ENCODE measurements around the gene PHF5A. TPM values are rescaled to one million over a fixed set of nuclear protein-coding genes. Genes with fewer than 3 reads are reported as not detected.

Gene PHF5A
- 64.1 and 69.5 TPM in 2 replicates for total RNA-seq (2014; rRNA removed; shearing (Covaris generic))

- peak; percentile 97 for DNase-seq (ENCODE audit: low spot score)
Measured at GRCh38 chr22:41468381-41469217, at the start of gene PHF5A, which contains the start of gene ACO2. TSS of gene PHF5A (minus strand) at chr22:41468692. CDS start at chr22:41468653, 39 bp downstream. TSS of gene ACO2 (plus strand) at chr22:41469117. CDS start at chr22:41469147, 30 bp downstream.

- DNase-seq (ENCODE audit: low spot score): no peak
Measured at GRCh38 chr22:41518048-41518347, 49.5 kb upstream of the PHF5A start.

DNA sequence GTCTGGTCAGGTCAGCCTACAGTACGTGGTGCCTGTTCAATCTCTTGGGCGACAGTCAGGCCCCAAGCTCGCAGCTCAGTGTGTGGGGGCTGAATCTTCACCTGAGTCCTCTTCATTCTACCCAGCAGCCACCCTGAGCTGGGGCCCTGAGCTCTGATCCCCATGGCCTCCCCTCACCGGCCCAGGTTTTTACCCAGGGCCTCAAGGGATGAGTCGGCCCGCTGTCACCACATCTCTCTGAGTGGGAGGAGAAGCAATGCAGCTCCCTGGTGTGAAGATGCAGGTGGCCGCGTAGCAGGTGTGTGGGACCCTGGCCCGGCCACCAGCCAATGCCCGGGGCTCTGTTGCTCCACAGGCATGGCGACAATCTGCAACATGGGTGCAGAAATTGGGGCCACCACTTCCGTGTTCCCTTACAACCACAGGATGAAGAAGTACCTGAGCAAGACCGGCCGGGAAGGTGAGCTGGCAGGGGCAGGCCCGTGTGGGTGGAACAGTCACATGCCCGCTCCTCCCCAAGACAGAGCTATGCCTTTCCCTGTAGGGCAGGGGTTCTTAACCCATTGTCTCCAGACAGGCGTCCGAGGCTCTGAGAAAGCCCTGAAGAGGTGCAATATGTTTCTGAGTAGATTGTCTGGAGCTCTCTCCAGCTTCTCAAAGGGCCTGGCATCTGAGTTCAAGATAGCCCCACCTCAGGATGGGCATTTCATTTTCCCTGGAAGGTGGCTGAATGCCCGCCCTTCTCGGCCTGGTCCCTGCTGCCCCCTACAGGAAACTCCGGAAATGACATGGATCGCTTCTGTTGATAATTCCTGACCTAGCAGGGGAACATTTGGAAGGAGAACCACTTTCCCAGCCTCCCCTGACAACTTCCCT lies 48.9 kb upstream of the PHF5A start:
- DNase-seq (ENCODE audit: low spot score): peak; percentile 76

DNA sequence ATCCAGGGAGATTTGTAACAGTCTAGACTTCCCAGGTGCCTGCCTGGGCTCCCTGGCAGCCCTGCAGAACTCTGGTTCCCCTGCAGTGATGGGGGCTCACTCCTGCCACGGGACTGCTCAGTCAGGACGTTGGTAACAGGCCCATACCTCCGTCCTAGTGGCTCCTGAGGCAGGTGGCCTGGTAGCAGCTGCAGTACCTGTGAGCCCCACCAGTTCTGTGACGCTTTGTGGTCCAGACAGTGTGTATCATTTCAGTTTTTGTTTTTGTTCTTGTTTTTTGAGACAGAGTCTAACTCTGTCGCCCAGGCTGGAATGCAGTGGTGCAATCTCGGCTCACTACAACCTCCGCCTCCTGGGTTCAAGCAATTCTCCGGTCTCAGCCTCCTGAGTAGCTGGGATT lies 48.0 kb upstream of the PHF5A start:
- no peak for DNase-seq (ENCODE audit: low spot score)

- no peak for DNase-seq (ENCODE audit: low spot score)
Measured at GRCh38 chr22:41513391-41513790, 44.9 kb upstream of the PHF5A start.

GRCh38 chr22:41512421-41513194 lies 44.1 kb upstream of the PHF5A start:
- DNase-seq (ENCODE audit: low spot score): no peak

- no peak for DNase-seq (ENCODE audit: low spot score)
Measured at GRCh38 chr22:41511521-41511968, 43.1 kb upstream of the PHF5A start.

GRCh38 chr22:41508770-41509170 lies 40.3 kb upstream of the PHF5A start:
- no peak for DNase-seq (ENCODE audit: low spot score)

DNA sequence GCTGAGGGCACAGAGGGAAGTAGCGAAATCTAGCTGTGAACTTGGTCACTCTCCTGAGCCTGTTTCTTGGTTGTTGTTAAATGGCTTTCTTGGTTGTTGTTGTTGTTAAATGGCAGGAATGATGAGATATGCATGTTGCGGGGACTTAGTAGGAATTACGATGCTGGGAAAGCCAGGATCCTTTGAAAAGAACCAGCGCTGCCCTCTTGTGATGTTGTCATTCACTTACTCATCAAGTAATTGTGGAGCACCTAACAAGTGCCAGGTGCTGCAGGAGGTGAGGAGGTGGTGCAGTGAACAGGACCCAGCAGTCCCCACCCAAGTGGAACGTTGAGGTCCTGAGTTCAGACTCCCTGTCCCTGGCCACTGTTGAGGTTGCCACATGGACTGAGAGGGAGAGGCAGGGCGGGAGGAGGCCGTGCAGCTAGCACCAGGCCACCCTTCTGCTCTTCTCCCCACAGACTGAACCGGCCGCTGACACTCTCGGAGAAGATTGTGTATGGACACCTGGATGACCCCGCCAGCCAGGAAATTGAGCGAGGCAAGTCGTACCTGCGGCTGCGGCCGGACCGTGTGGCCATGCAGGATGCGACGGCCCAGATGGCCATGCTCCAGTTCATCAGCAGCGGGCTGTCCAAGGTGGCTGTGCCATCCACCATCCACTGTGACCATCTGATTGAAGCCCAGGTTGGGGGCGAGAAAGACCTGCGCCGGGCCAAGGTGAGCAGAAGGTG lies 39.0 kb upstream of the PHF5A start:
- DNase-seq (ENCODE audit: low spot score): no peak

GRCh38 chr22:41505511-41506220 lies 37.2 kb upstream of the PHF5A start:
- no peak for DNase-seq (ENCODE audit: low spot score)

GRCh38 chr22:41504816-41505215 lies 36.3 kb upstream of the PHF5A start:
- DNase-seq (ENCODE audit: low spot score): no peak

DNA sequence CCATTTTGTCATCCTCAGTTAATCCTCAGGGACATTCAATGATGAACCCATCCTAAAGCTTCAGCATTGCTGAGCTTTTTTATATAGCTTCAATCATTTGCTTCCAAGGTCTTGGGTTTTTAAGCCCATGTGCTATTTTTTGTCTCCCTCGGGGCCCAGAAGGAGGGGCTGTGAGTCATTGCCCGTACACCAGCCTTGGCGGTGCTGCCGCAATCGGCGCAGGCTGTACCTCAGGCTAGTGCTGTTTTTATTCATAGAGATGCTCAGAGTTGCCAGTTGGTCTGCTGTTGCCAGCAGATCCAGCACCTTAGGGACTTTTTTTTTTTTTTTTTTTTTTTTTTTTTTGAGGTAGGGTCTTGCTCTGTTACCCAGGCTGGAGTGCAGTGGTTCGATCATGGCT lies 35.9 kb upstream of the PHF5A start:
- DNase-seq (ENCODE audit: low spot score): no peak

GRCh38 chr22:41501209-41501608 lies 32.7 kb upstream of the PHF5A start:
- no peak for DNase-seq (ENCODE audit: low spot score)

DNA sequence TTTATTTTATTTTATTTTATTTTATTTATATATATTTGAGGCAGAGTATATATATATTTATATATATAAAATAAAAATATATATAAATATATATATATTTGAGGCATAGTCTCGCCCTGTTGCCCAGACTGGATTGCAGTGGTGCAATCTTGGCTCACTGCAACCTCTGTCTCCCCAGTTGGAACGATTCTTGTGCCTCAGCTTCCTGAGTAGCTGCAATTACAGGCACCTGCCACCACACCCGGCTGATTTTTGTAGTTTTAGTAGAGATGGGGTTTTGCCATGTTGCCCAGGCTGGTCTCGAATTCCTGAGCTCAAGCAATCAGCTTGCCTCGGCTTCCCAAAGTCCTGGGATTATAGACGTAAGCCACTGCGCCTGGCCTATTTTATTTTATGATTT lies 31.8 kb upstream of the PHF5A start:
- no peak for DNase-seq (ENCODE audit: low spot score)

DNA sequence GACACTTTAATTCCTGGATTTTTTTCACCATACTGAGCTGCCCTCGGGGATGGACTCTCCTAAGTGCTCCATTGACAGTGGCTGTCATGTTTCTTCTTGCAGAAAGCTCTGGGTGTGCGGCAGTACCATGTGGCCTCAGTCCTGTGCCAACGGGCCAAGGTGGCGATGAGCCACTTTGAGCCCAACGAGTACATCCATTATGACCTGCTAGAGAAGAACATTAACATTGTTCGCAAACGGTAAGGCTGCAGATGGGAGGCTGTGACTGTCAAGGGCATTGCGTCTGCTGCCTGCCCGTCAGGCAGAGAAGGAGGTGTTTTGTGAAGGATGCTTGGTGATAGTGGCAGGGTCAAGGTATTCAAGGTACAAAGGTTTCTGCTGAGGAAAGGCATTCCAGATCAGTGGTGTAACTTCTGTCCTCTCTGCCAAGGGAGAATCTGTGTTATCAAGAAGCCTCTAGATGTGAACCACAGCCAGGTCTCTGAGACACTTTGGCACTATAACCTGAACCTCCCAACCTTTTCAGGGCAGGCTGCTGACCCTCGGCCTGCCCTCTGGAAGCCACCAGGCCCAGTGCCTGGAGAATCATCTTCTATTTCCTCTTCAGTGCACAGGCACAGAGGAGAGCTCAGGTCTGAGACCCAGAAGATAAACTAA lies 31.3 kb upstream of the PHF5A start:
- DNase-seq (ENCODE audit: low spot score): no peak

DNA sequence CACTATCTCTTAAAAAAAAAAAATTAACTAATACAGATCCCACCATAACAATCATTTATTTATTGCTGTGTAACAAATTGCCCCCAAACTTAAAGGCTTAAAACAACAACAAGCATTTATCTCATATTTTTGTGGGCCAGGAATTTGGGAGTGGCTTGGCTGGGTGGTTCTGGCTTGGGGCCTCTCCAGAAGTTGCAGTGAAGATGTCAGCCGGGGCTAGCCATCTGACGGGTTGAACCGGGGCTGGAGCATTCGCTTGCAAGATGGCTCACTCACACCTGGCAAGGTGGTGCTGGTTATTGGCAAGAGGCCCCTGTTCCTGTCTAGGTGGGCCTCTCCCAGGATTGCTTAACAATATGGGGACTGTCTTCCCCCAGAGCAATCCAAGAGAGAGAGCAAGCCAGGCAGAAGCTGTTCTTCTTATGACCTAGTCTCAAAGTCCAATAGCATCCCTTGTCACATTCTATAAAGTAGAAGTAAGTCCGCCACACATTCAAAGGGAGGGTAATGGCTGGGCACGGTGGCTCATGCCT lies 29.9 kb upstream of the PHF5A start:
- DNase-seq (ENCODE audit: low spot score): no peak

GRCh38 chr22:41491374-41492100 lies 23.0 kb upstream of the PHF5A start:
- DNase-seq (ENCODE audit: low spot score): no peak

- no peak for DNase-seq (ENCODE audit: low spot score)
Measured at GRCh38 chr22:41488596-41489385, 20.3 kb upstream of the PHF5A start.
